Measurements from ENCODE around the gene KNSTRN.

DNA sequence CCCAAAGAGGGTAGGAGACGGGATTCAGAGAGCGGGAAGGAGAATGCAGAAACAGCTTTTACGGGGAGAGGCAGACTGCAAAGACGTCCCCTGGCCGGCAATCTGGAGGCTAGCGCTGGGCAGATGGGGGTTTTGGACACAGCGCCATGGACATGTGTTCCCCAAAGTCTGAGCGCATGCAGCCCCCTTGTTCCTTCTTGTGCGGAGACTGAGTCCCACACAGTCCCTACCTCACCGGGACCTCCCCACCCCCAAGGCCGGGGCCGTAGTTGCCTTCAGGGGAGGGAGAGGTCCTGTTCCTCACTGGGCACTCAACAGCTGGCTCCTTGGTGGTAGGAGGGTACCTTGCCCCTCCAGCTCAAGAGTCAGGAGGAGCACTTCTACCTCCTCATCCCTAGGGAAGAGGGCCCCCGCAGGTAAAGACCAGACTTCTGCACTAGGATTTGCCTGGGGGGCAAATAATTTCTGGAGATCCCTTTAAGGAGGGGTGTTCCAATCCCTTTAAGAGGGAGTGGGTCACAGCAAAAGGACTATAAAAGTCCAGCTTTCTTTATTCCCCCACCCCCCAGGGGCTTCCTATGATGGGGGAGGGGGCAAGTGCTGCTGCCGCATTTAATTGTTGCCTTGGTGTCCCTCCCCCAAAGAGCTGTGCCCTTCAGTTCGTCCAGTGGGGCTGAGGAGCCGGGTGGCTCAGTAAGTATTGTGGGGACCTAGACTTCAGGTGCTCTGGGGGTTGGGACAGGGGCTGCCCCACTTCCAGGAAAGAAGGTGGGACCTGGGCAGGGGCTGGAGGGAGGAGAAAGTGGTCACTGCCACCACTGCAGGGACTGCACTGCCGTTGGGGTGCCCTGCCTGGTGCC is 54.6 kb downstream of the KNSTRN start:
- TF ChIP-seq, protein P1, sequence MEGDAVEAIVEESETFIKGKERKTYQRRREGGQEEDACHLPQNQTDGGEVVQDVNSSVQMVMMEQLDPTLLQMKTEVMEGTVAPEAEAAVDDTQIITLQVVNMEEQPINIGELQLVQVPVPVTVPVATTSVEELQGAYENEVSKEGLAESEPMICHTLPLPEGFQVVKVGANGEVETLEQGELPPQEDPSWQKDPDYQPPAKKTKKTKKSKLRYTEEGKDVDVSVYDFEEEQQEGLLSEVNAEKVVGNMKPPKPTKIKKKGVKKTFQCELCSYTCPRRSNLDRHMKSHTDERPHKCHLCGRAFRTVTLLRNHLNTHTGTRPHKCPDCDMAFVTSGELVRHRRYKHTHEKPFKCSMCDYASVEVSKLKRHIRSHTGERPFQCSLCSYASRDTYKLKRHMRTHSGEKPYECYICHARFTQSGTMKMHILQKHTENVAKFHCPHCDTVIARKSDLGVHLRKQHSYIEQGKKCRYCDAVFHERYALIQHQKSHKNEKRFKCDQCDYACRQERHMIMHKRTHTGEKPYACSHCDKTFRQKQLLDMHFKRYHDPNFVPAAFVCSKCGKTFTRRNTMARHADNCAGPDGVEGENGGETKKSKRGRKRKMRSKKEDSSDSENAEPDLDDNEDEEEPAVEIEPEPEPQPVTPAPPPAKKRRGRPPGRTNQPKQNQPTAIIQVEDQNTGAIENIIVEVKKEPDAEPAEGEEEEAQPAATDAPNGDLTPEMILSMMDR (IDR thresholded peaks at IDR 0.05; ENCODE audit: low read depth, low read length), result no peak
- no peak for TF ChIP-seq EZH2phosphoT487 (IDR thresholded peaks at IDR 0.05; ENCODE audit: low read depth)

Data from OCI-LY3 (cell line).